Natural killer cell (primary cell): Measurements from ENCODE around the gene COL16A1. TPM values are rescaled to one million over a fixed set of nuclear protein-coding genes. Genes with fewer than 3 reads are reported as not detected.

Source experiments
- ATAC-seq, 3 donors: fragments of 150-1000 bp in 2 of 3; fragments of 200-7000 bp in 1 of 3; cut with Tn5 transposase; 1 replicate in 1 of 3; 2 replicates in 2 of 3; pipeline ENCODE4 v1.10.0; 2021; ENCODE audit warnings: mild to moderate bottlenecking in 2 of 3, moderate library complexity in 2 of 3
- DNase-seq, 2 donors: peaks; one replicate each; pipeline versions ENCODE4 v3.0.0 to v3.0.0-alpha.2; 2013 to 2021; ENCODE audit warnings: mixed read lengths in 1 of 2
- H3K27ac ChIP-seq: one replicate; pipeline ENCODE4 v1.5.1; 2013; ENCODE audit warnings: mild to moderate bottlenecking, low read length
- H3K27me3 ChIP-seq: one replicate; pipeline ENCODE4 v1.6.1; 2013; ENCODE audit warnings: low read length; ENCODE audit not compliant: control insufficient read depth, insufficient read depth
- H3K36me3 ChIP-seq: one replicate; pipeline ENCODE4 v1.6.1; 2013; ENCODE audit warnings: low read length; ENCODE audit not compliant: control insufficient read depth, insufficient read depth
- H3K4me1 ChIP-seq: one replicate; pipeline ENCODE4 v1.6.1; 2013; ENCODE audit warnings: low read length; ENCODE audit not compliant: control insufficient read depth, insufficient read depth
- H3K4me3 ChIP-seq: one replicate; pipeline ENCODE4 v1.5.1; 2013; ENCODE audit warnings: low read length
- H3K9me3 ChIP-seq: one replicate; pipeline ENCODE4 v1.6.1; 2013; ENCODE audit warnings: low read length; ENCODE audit not compliant: control insufficient read depth, insufficient read depth
- H3K27ac Mint-ChIP-seq, 2 donors: one replicate each; pipeline ENCODE4 v1.8.0; 2022; ENCODE audit warnings: mild to moderate bottlenecking in 2 of 2, mixed read lengths in 2 of 2, moderate library complexity in 1 of 2
- H3K27me3 Mint-ChIP-seq, 2 donors: one replicate each; pipeline ENCODE4 v1.8.0; 2022; ENCODE audit warnings: low read depth in 2 of 2, mixed read lengths in 2 of 2
- H3K36me3 Mint-ChIP-seq: one replicate; pipeline ENCODE4 v1.8.0; 2022; ENCODE audit warnings: mixed read lengths
- H3K4me1 Mint-ChIP-seq, 2 donors: one replicate each; pipeline ENCODE4 v1.8.0; 2022; ENCODE audit warnings: mixed read lengths in 2 of 2
- H3K4me3 Mint-ChIP-seq: one replicate; pipeline ENCODE4 v1.8.0; 2022; ENCODE audit warnings: mild to moderate bottlenecking, moderate library complexity, mixed read lengths
- H3K9me3 Mint-ChIP-seq, 2 donors: one replicate each; pipeline ENCODE4 v1.8.0; 2022; ENCODE audit warnings: mixed read lengths in 2 of 2
- whole genome bisulfite sequencing: methylation state at CpG from one replicate; pipeline ENCODE4 v1.1.7; 2013; ENCODE audit warnings: missing lambda C conversion rate; ENCODE audit not compliant: insufficient coverage; 5-methylcytosine and 5-hydroxymethylcytosine counted together
- intact Hi-C: fragments of 100-400 bp; cut with micrococcal nuclease; formaldehyde crosslinking; loops from one replicate; pipeline ENCODE4 v1.14.2; 2022
- total RNA-seq, 4 donors: library from RNA; stranded (reverse); fragments of 120-200 nt in 1 of 4; gene quantifications; one replicate each; pipeline versions ENCODE4 v1.2.3 to v1.2.4, GENCODE V29; 2013 to 2022
- TF ChIP-seq, protein P1 (sequence below): fragments of 200-600 bp; IDR thresholded peaks from one replicate; pipeline ENCODE4 v1.8.0; 2022; ENCODE audit warnings: antibody characterized with exemption

Gene COL16A1
- total RNA-seq, 3 donors from 2014 or later (not counting 1 experiment from before 2014, with no cell fraction given): 0.14 TPM; not detected in 2

DNA sequence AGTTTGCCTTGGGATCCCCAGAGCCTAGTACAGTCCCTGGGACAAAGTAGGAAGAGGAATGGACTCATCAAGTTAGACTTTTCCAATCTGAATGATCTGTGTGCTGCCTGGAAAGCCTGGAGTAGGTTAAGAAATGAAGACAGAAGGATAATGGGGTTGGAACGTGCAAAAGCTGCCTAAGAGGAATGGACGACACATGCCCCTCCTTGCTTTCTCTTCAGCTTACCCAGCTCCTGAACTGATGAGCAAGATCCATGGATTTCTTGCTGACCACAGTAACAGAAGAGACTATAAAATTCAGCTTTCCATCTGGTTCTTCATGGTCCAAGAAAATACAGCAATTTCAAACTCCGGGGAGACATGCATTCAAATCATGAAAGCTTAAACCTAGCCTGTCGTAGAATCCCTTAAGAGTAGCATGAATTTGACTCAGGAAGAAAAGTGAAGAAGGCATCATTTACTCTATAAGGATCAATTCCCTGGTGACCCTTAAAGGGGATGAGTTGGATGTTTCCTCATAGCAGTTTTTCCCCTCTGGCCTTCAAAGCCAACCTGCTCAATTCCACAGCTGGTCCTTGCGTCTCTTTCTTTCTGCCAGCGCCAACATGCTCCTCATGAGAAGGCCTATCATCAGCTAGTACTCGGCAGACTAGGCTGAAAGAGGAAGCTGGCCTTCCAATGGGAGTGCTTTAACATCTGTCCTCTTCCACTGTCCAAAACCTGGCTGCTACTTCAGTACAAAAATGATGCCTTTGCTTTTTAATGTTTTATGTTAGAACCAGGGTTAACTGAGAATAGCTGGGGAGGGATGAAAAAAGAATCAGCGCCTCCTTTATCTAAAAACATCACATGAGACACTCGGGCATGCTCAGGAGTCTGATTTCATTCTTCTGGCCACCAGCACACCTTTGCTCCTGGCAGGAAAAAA, 53.4 kb downstream of the COL16A1 start:
- DNase-seq (no peak), ATAC-seq (no peak)
- Mint-ChIP-seq H3K27ac (no peak overlapping the region), H3K4me1 (peaks cover 11 to 17% of the 10 kb centered on the region in 2 donors), H3K36me3 (no peaks in the 10 kb centered on the region), H3K9me3 (no peaks in the 10 kb centered on the region), H3K4me3 (no peak overlapping the region), H3K27me3 (no peaks in the 10 kb centered on the region)
- Histone ChIP-seq H3K9me3 (no peaks in the 10 kb centered on the region), H3K27me3 (no peaks in the 10 kb centered on the region), H3K27ac (no peak overlapping the region), H3K36me3 (no peaks in the 10 kb centered on the region), H3K4me3 (no peak overlapping the region), H3K4me1 (peaks cover 8% of the 10 kb centered on the region)
- 88% methylated on average over 8 of the region's 9 CpGs for WGBS
- TF ChIP-seq, protein P1, sequence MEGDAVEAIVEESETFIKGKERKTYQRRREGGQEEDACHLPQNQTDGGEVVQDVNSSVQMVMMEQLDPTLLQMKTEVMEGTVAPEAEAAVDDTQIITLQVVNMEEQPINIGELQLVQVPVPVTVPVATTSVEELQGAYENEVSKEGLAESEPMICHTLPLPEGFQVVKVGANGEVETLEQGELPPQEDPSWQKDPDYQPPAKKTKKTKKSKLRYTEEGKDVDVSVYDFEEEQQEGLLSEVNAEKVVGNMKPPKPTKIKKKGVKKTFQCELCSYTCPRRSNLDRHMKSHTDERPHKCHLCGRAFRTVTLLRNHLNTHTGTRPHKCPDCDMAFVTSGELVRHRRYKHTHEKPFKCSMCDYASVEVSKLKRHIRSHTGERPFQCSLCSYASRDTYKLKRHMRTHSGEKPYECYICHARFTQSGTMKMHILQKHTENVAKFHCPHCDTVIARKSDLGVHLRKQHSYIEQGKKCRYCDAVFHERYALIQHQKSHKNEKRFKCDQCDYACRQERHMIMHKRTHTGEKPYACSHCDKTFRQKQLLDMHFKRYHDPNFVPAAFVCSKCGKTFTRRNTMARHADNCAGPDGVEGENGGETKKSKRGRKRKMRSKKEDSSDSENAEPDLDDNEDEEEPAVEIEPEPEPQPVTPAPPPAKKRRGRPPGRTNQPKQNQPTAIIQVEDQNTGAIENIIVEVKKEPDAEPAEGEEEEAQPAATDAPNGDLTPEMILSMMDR: no peak
- intact Hi-C loops: no loop called here

DNA sequence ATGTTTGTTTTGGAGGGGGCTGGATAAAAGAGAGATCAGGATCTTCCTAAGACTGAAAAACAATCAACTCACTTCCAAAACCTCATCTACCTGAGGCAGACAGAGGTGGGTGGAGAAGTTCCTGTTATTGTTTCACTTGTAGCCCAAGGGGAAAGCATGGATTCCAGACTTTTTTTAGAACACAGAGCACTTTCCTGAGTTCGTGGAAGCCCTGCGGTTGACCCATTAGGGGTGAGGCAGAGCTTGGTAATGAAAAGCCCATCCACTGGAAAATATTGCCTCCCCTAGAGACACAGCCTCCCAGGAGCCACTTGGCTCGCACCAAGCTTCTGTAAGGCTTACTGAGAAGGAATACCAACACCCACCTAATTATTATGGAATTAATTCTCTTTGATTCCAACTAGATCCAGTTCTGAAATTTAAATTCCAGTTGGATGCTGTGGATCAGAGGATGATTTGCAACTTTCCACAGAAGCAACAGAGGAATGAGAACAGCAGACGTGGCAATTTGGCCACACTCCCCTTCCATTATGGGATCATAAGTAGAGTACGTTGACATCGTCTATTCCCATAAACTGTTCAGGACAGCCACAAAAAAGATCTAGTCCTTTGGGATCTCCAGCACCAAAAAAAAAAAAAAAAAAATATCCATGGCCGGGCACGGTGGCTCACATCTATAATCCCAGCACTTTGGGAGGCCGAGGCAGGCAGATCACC, 55.0 kb downstream of the COL16A1 start:
- no peaks in the 10 kb centered on the region for H3K9me3 Mint-ChIP-seq
- no peak overlapping the region for H3K27ac ChIP-seq
- H3K27me3 Mint-ChIP-seq: no peaks in the 10 kb centered on the region
- no peaks in the 10 kb centered on the region for H3K9me3 ChIP-seq
- no peak overlapping the region for H3K4me3 Mint-ChIP-seq
- no peaks in the 10 kb centered on the region for H3K27me3 ChIP-seq
- no peaks in the 10 kb centered on the region for H3K36me3 Mint-ChIP-seq
- no peaks in the 10 kb centered on the region for H3K36me3 ChIP-seq
- TF ChIP-seq, protein P1: no peak
- H3K4me1 ChIP-seq: peaks cover 17% of the 10 kb centered on the region
- H3K27ac Mint-ChIP-seq: no peak overlapping the region
- DNase-seq (no peak), ATAC-seq (no peak)
- H3K4me3 ChIP-seq: no peak overlapping the region
- WGBS: 78% methylated on average over 8 of the region's 9 CpGs
- intact Hi-C loops: no loop called here
- H3K4me1 Mint-ChIP-seq: peaks cover 27 to 33% of the 10 kb centered on the region in 2 donors

DNA sequence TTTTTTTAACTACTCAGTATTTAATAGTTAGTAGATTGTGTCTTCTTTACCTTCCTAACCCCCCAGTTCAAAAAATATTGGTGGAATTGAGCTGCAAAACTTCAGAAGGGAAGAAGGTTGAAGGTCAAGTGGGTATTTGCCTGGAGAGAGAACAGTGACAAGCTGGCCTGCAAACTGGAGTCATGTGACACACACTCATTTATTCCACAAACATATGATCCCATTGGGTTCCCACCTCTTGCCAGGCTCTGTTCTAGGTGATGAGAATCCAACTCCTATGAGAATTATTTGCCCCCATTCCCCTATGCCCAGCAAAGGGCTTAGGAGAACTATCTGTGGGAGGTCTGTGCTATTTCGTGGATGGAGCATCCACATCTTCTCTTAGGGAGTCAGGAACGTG, 55.6 kb downstream of the COL16A1 start:
- Histone ChIP-seq H3K27me3 (no peaks in the 10 kb centered on the region), H3K27ac (no peak overlapping the region), H3K9me3 (no peaks in the 10 kb centered on the region), H3K36me3 (no peaks in the 10 kb centered on the region), H3K4me1 (peaks cover 23% of the 10 kb centered on the region), H3K4me3 (no peak overlapping the region)
- DNase-seq: no peak
- TF ChIP-seq, protein P1: no peak
- WGBS: 100% methylated on average over 2 of the region's 2 CpGs
- intact Hi-C loops: no loop called here
- no peak for ATAC-seq
- H3K27me3 Mint-ChIP-seq: no peaks in the 10 kb centered on the region
- H3K27ac Mint-ChIP-seq: no peak overlapping the region
- no peaks in the 10 kb centered on the region for H3K36me3 Mint-ChIP-seq
- H3K4me3 Mint-ChIP-seq: no peak overlapping the region
- no peaks in the 10 kb centered on the region for H3K9me3 Mint-ChIP-seq
- H3K4me1 Mint-ChIP-seq: peaks cover 33 to 39% of the 10 kb centered on the region in 2 donors
